Stomach (tissue), 9 donors: ENCODE data around the gene TSPAN11. TPM values are rescaled to one million over a fixed set of nuclear protein-coding genes. Genes with fewer than 3 reads are reported as not detected.

ENCODE experiments used
- DNase-seq, 2 donors: peaks; one replicate each; pipeline versions ENCODE4 v3.0.0 to v3.0.0-alpha.2; 2013 to 2019
- H3K27ac ChIP-seq, 5 donors: fragments of 200-600 bp in 4 of 5; sonication (generic) in 4 of 5; one replicate each; pipeline ENCODE4 v1.5.1; 2013 to 2019; ENCODE audit warnings: mild to moderate bottlenecking in 1 of 5, moderate library complexity in 1 of 5
- H3K27me3 ChIP-seq, 3 donors: fragments of 200-600 bp; sonication (generic); one replicate each; pipeline ENCODE4 v1.5.1; 2017 to 2019; ENCODE audit warnings: mixed run types in 1 of 3
- H3K36me3 ChIP-seq, 4 donors: fragments of 200-600 bp; sonication (generic); 1 replicate in 3 of 4; 2 replicates in 1 of 4; pipeline ENCODE4 v1.5.1; 2016 to 2019
- H3K4me1 ChIP-seq, 4 donors: fragments of 200-600 bp; sonication (generic); one replicate each; pipeline ENCODE4 v1.5.1; 2016 to 2019
- H3K4me3 ChIP-seq, 4 donors: fragments of 200-600 bp; sonication (generic) in 3 of 4; one replicate each; pipeline ENCODE4 v1.5.1; 2016 to 2019; ENCODE audit warnings: mild to moderate bottlenecking in 1 of 4
- H3K9me3 ChIP-seq, 4 donors: fragments of 200-600 bp; sonication (generic); one replicate each; pipeline ENCODE4 v1.5.1; 2016 to 2019
- CTCF ChIP-seq, 7 experiments: fragments of 450-650 bp in 4 of 7; fragments of 200-600 bp in 3 of 7; sonication (generic) in 3 of 7; IDR thresholded peaks; one replicate each; pipeline ENCODE4 v1.5.1; 2016 to 2019; ENCODE audit warnings: antibody characterized with exemption in 7 of 7, control low read depth in 2 of 7, mild to moderate bottlenecking in 1 of 7
- EP300 ChIP-seq: sonication (generic); formaldehyde crosslinking; IDR thresholded peaks from one replicate; pipeline ENCODE4 v1.6.1; 2017; ENCODE audit warnings: antibody characterized with exemption
- POLR2A ChIP-seq, 4 donors: fragments of 450-650 bp; IDR thresholded peaks; one replicate each; pipeline ENCODE4 v1.6.1; 2016; ENCODE audit warnings: antibody characterized with exemption in 4 of 4, control low read depth in 2 of 4, mild to moderate bottlenecking in 1 of 4, moderate library complexity in 1 of 4
- POLR2AphosphoS5 ChIP-seq, 3 donors: sonication (generic); formaldehyde crosslinking; IDR thresholded peaks; one replicate each; pipeline ENCODE4 v1.6.1; 2016; ENCODE audit warnings: antibody characterized with exemption in 3 of 3
- WGBS, 5 donors: extraction: QIAGEN DNeasy Blood & Tissue Kit in 3 of 5; methylation state at CpG; one replicate each; pipeline versions ENCODE4 v1.1.5 to v1.1.7; 2013 to 2018; 5-methylcytosine and 5-hydroxymethylcytosine counted together
- intact Hi-C: fragments of 100-400 bp; cut with DNase I; formaldehyde crosslinking; loops from one replicate; pipeline ENCODE4 v1.15.1; 2023; ENCODE audit warnings: low total_unique reads
- polyA plus RNA-seq, 3 donors: library from polyadenylated mRNA; stranded (reverse); fragments of 200-250 nt; gene quantifications; one replicate each; pipeline ENCODE4 v1.2.3, GENCODE V29; 2013
- total RNA-seq, 5 donors: library from RNA; depleted of rRNA; stranded (reverse); fragments of >200 nt; gene quantifications; one replicate each; pipeline versions ENCODE4 v1.1.0 to v1.2.3, GENCODE V29; 2014 to 2016
- donor health status: healthy with polysubstance abuse.
- donor health status: Bipolar disorder and iron deficiency.
- donor health status: healthy.

The TSPAN11 gene
- total and polyA plus RNA-seq, 8 donors = under 0.01 to 5.5 (median 1.3) TPM

- DNase-seq = no peak
- no peaks in the 10 kb centered on the region for H3K9me3 ChIP-seq
- 92 to 95% (median 95%) methylated on average over 13 of the region's 13 CpGs for WGBS, 5 donors
- H3K27me3 ChIP-seq = no peaks in the 10 kb centered on the region
- TF ChIP-seq CTCF (IDR thresholded peaks at IDR 0.05) (no peak), EP300 (no peak), POLR2AphosphoS5 (IDR thresholded peaks at IDR 0.05) (no peak), POLR2A (IDR thresholded peaks at IDR 0.05) (no peak)
- no peaks in the 10 kb centered on the region for H3K36me3 ChIP-seq
- intact Hi-C loops = no loop called here
- no peak overlapping the region for H3K27ac ChIP-seq
- H3K4me3 ChIP-seq = no peak overlapping the region
- H3K4me1 ChIP-seq = no peaks in the 10 kb centered on the region
Observed at GRCh38 chr12:31015215-31015614, 88.7 kb downstream of the TSPAN11 start.

- no peak for TF ChIP-seq CTCF (IDR thresholded peaks at IDR 0.05)
- no peak for TF ChIP-seq EP300
- TF ChIP-seq POLR2A (IDR thresholded peaks at IDR 0.05) = no peak
- no peak for TF ChIP-seq POLR2AphosphoS5 (IDR thresholded peaks at IDR 0.05)
- Histone ChIP-seq H3K36me3 (no peaks in the 10 kb centered on the region), H3K27me3 (no peaks in the 10 kb centered on the region), H3K27ac (no peak overlapping the region), H3K4me3 (no peak overlapping the region), H3K4me1 (no peaks in the 10 kb centered on the region), H3K9me3 (no peaks in the 10 kb centered on the region)
- no peak for DNase-seq
- intact Hi-C loops = no loop called here
- WGBS, 5 donors = 83 to 93% (median 89%) methylated on average over 9 of the region's 9 CpGs
Observed at GRCh38 chr12:31016057-31016456, 89.5 kb downstream of the TSPAN11 start.

DNA sequence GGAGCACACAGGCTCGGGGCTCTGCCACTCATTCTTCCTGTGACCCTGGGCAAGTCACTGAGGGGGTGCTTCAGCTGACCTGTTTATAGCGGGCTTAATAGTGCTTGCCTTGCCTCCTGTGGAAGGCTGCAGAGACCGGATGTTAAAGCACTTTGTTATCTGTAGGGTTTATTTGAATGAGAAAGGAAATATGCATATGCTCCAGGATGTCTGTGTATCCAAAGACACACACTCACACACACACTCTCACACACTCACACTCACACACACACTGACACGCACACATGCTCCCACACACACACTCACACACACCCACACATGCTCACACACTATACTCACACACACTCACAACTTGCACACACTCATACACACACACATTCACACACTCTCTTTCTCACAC lies 91.0 kb downstream of the TSPAN11 start:
- WGBS, 5 donors = 51 to 79% (median 64%) methylated on average over 4 of the region's 4 CpGs
- TF ChIP-seq CTCF (IDR thresholded peaks at IDR 0.05) (no peak), POLR2AphosphoS5 (IDR thresholded peaks at IDR 0.05) (no peak), EP300 (no peak), POLR2A (IDR thresholded peaks at IDR 0.05) (no peak)
- intact Hi-C loops = no loop called here

GRCh38 chr12:31018106-31018789 lies 91.7 kb downstream of the TSPAN11 start:
- no peaks in the 10 kb centered on the region for H3K4me1 ChIP-seq
- no peaks in the 10 kb centered on the region for H3K9me3 ChIP-seq
- 63 to 83% (median 79%) methylated on average over 3 of the region's 3 CpGs for WGBS, 5 donors
- TF ChIP-seq POLR2A (IDR thresholded peaks at IDR 0.05) (no peak), EP300 (no peak), CTCF (IDR thresholded peaks at IDR 0.05) (no peak), POLR2AphosphoS5 (IDR thresholded peaks at IDR 0.05) (no peak)
- no peaks in the 10 kb centered on the region for H3K27me3 ChIP-seq
- no peak overlapping the region for H3K27ac ChIP-seq
- no peak for DNase-seq
- H3K36me3 ChIP-seq = no peaks in the 10 kb centered on the region
- no peak overlapping the region for H3K4me3 ChIP-seq
- intact Hi-C loops = no loop called here

More for the DNA sequence above, 91.0 kb downstream of the TSPAN11 start:
- Histone ChIP-seq H3K9me3 (no peaks in the 10 kb centered on the region), H3K27me3 (no peaks in the 10 kb centered on the region), H3K4me1 (no peaks in the 10 kb centered on the region), H3K27ac (no peak overlapping the region), H3K4me3 (no peak overlapping the region), H3K36me3 (no peaks in the 10 kb centered on the region)
- no peak for DNase-seq
